Stimulated activated CD8-positive, alpha-beta memory T cell treated with anti-CD3 and anti-CD28 coated beads, Interleukin-7, amount 100 ng/mL, for 24 hours (primary cell): ENCODE results near the gene DEFB115.
"Not testable (repeated sequence)": the region's sequence is repeated elsewhere in the genome, so short reads cannot be mapped to it uniquely, and the experiment has no call there.

Experiments used
- DNase-seq: peaks from one replicate; pipeline ENCODE4 v3.0.0-alpha.2; 2020; ENCODE audit warnings: low read depth

Gene DEFB115

DNA sequence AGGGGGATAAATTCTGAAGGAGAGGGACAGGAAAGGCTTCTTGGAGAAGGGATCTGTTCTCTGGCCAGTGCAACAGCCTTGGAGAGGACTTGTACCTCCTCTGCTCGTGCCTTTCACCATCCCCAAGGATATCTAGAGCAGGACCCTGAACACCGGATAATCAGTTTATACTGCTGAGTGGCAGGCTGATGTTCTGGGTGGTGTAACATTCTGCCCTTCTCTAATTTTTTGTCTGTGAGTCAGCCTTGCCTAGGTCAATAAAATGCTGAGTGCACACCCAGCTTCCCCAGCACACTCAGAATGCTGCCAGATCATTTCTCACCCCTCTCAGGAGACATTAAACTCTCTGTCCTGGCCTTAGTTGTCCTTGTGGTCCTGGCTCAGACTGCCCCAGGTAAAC is at the start of gene DEFB115:
Gene DEFB115, plus strand, starts transcription at position 301 of the 400 bp plus-strand sequence. Its CDS starts 0 bp downstream, at position 301.
- DNase-seq = no peak

- DNase-seq = no peak
These were observed 20.5 kb upstream of the DEFB115 start for GRCh38 chr20:31236953-31237352.

GRCh38 chr20:31237763-31238162 is 19.7 kb upstream of the DEFB115 start:
- no peak for DNase-seq

DNA sequence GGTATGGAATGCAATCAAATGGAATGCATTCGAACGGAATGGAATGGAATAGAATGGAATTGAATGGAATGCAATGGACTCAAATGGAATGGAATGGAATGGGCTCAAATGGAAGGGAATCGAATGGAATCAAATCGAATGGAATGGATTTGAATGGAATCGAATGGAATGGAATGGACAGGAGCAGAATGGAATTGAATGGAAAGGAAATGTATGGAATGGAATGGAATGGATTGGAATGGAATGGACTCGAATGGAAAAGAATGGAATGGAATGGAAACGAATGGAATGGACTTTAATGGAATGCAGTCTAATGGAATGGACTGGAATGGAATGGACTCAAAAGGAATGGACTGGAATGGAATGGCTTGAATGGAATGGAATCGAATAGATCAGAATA is 18.3 kb upstream of the DEFB115 start:
- DNase-seq = no peak

DNA sequence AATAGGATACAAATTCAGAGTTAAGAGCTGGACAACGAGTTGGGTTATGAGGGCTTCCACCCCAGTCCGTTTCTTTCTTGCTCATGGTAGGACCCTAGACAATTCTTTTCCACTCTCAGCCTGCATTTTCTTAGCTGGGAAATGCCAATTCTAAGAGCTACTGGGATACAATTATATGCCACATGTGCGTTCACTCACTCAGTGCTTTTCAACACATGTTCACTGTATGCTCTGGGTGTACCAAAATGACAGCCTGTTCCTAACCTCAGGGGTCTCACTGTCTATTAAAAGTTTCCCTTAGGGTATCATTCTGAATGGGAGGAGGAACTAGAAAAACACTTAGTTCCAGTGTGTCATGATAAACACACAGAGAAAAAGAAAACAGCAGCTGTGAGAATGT is 505 bp upstream of the DEFB115 start:
- no peak for DNase-seq

DNA sequence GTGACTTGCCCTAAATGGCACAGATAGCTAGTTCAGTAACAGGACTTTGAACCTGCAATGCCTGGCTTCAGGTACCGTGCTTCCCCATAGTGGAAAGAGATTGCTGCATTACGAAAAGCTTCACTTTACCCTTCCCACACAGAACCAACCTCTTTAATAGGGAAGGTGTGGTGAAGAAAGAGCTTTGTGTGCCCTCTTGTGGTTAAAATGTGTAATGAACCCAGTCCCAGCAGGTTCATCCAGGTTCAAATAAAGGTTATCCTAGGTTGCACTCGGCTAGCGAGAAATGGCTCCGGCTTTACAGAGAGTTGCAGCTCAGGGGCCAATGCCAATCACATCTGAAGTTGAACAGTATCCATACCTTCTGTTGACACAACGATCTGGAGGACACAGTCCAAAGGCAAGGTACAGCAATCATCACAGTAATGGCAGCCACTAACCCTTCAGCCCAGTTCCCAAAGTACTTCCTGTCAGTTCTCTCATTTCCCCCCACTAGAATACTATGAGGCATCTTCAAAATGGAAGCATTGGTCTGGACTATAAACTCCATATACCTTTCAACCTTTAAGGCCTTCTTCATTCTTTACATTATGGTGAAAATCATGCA is 3.0 kb downstream of the DEFB115 start:
- DNase-seq = no peak

GRCh38 chr20:31274441-31274840 is 17.0 kb downstream of the DEFB115 start:
- no peak for DNase-seq

DNA sequence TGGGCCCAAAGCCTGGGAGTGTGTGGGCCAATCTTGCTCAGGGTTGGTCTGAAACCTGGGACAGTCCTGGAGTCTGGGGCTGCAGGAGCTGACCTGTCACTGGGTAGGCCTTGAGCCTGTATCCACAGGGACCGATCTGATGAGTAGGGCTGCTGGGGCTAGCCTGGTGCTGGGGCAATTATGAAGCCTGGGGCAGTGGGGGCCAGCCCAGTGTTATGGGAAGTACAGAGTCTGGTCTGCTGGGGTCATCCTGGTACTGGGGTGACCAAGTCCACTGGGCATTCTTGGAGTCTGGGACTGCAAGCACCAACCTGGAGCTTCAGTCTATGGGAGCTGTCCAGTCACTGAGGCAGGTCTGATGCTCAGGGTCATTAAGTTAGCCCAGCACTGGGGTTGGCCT is 20.7 kb downstream of the DEFB115 start:
- DNase-seq = no peak

- DNase-seq = not testable (repeated sequence)
These were observed 27.5 kb downstream of the DEFB115 start for GRCh38 chr20:31284964-31285363.

- no peak for DNase-seq
These were observed 51.2 kb downstream of the DEFB115 start, which contains the start of gene DEFB116 for GRCh38 chr20:31308535-31309162. Gene DEFB116 (minus strand): TSS chr20:31308585. CDS start chr20:31308585, 0 bp downstream.
